Stimulated activated CD4-positive, alpha-beta T cell treated with anti-CD3 and anti-CD28 coated beads, Interleukin-4, amount 100 ng/mL, for 1 hour (primary cell): ENCODE data around the gene CTNNA1.

Experiments used
- DNase-seq: peaks from one replicate; pipeline ENCODE4 v3.0.0-alpha.2; 2020

CTNNA1 gene

GRCh38 chr5:138974227-138975063 lies 221.2 kb downstream of the CTNNA1 start:
- DNase-seq, result no peak

GRCh38 chr5:138975098-138975847 lies 222.0 kb downstream of the CTNNA1 start:
- DNase-seq, result no peak

GRCh38 chr5:138978080-138978479 lies 224.9 kb downstream of the CTNNA1 start:
- no peak for DNase-seq

- no peak for DNase-seq
Observed at GRCh38 chr5:138978581-138978980, 225.4 kb downstream of the CTNNA1 start.

- no peak for DNase-seq
Observed at GRCh38 chr5:138979684-138980280, 226.6 kb downstream of the CTNNA1 start.

GRCh38 chr5:138980441-138980840 lies 227.2 kb downstream of the CTNNA1 start:
- no peak for DNase-seq

- no peak for DNase-seq
Observed at GRCh38 chr5:138981131-138981530, 227.9 kb downstream of the CTNNA1 start.

GRCh38 chr5:138981586-138981985 lies 228.4 kb downstream of the CTNNA1 start:
- no peak for DNase-seq

- no peak for DNase-seq
Observed at GRCh38 chr5:138983984-138984383, 230.8 kb downstream of the CTNNA1 start.
